HK-2 (cell line): ENCODE results near the gene FXYD3.
A peak's percentile ranks its signal among the peaks of the same experiment; 100 is the strongest.
"Not testable (repeated sequence)": the region's sequence is repeated elsewhere in the genome, so short reads cannot be mapped to it uniquely, and the experiment has no call there.

Experiments
- DNase-seq: peaks from one replicate; pipeline ENCODE4 v3.0.0-alpha.2; 2018; ENCODE audit not compliant: unreplicated experiment

Gene FXYD3

GRCh38 chr19:35124098-35125060 is 8.8 kb downstream of the FXYD3 start:
- peak; percentile 93 for DNase-seq

GRCh38 chr19:35125270-35125717 is 9.7 kb downstream of the FXYD3 start:
- no peak for DNase-seq

- no peak for DNase-seq
These were observed 10.4 kb downstream of the FXYD3 start for GRCh38 chr19:35125749-35126623.

- DNase-seq: no peak
These were observed 11.0 kb downstream of the FXYD3 start for GRCh38 chr19:35126624-35126959.

GRCh38 chr19:35127871-35128270 is 12.2 kb downstream of the FXYD3 start:
- DNase-seq: no peak

- DNase-seq: no peak
These were observed 12.9 kb downstream of the FXYD3 start for GRCh38 chr19:35128398-35129057.

GRCh38 chr19:35129724-35130274 is 14.2 kb downstream of the FXYD3 start:
- not testable (repeated sequence) for DNase-seq

- DNase-seq: no peak
These were observed 15.4 kb downstream of the FXYD3 start for GRCh38 chr19:35130761-35131720.

- no peak for DNase-seq
These were observed 16.6 kb downstream of the FXYD3 start for GRCh38 chr19:35132254-35132653.

- DNase-seq: no peak
These were observed 18.2 kb downstream of the FXYD3 start for GRCh38 chr19:35133826-35134225.

- DNase-seq: no peak
These were observed 19.1 kb downstream of the FXYD3 start, which contains the start of gene LGI4 for GRCh38 chr19:35134601-35135242. TSS of gene LGI4 (minus strand) at chr19:35135059. CDS start at chr19:35134680, 379 bp downstream.

- peak; percentile 56 for DNase-seq
These were observed 19.8 kb downstream of the FXYD3 start for GRCh38 chr19:35135389-35135909.

- DNase-seq: no peak
These were observed 20.6 kb downstream of the FXYD3 start for GRCh38 chr19:35136231-35136630.

GRCh38 chr19:35136977-35137702 is 21.5 kb downstream of the FXYD3 start:
- no peak for DNase-seq

GRCh38 chr19:35138305-35138892 is 22.8 kb downstream of the FXYD3 start, which contains the start of gene FXYD1:
TSS of gene FXYD1 (plus strand) at chr19:35138824. CDS start at chr19:35140080, 1,256 bp downstream.
- DNase-seq: no peak

- DNase-seq: no peak
These were observed 24.8 kb downstream of the FXYD3 start for GRCh38 chr19:35140207-35140961.

GRCh38 chr19:35140962-35141836 is 25.6 kb downstream of the FXYD3 start:
- peak; percentile 97 for DNase-seq
